Measurements from ENCODE around the gene CSPG4.
"Not testable (repeated sequence)": the region's sequence is repeated elsewhere in the genome, so short reads cannot be mapped to it uniquely, and the experiment has no call there.

CSPG4 gene

GRCh38 chr15:75712668-75713337, at the start of gene CSPG4:
TSS of gene CSPG4 (minus strand) at chr15:75712848. CDS start at chr15:75712755, 93 bp downstream.
- DNase-seq: no peak

GRCh38 chr15:75762357-75762718, 49.7 kb upstream of the CSPG4 start:
- DNase-seq: not testable (repeated sequence)

- no peak for DNase-seq
Measured at GRCh38 chr15:75761446-75762356, 49.1 kb upstream of the CSPG4 start.

- no peak for DNase-seq
Measured at GRCh38 chr15:75760704-75761435, 48.2 kb upstream of the CSPG4 start.

- DNase-seq: not testable (repeated sequence)
Measured at GRCh38 chr15:75760131-75760520, 47.5 kb upstream of the CSPG4 start.

- no peak for DNase-seq
Measured at GRCh38 chr15:75759416-75760130, 46.9 kb upstream of the CSPG4 start.

GRCh38 chr15:75758071-75758872, 45.6 kb upstream of the CSPG4 start:
- DNase-seq: peak; percentile 75

- DNase-seq: not testable (repeated sequence)
Measured at GRCh38 chr15:75754871-75755270, 42.2 kb upstream of the CSPG4 start.

GRCh38 chr15:75753145-75753544, 40.5 kb upstream of the CSPG4 start:
- DNase-seq: no peak

GRCh38 chr15:75751891-75752290, 39.2 kb upstream of the CSPG4 start:
- no peak for DNase-seq

GRCh38 chr15:75751116-75751875, 38.6 kb upstream of the CSPG4 start:
- no peak for DNase-seq

GRCh38 chr15:75750261-75751050, 37.8 kb upstream of the CSPG4 start:
- no peak for DNase-seq

GRCh38 chr15:75749820-75750219, 37.2 kb upstream of the CSPG4 start:
- no peak for DNase-seq

- peak; percentile 8 for DNase-seq
Measured at GRCh38 chr15:75748882-75749281, 36.2 kb upstream of the CSPG4 start.

GRCh38 chr15:75747121-75747520, 34.5 kb upstream of the CSPG4 start:
- DNase-seq: not testable (repeated sequence)

GRCh38 chr15:75745305-75745704, 32.7 kb upstream of the CSPG4 start:
- no peak for DNase-seq

GRCh38 chr15:75742346-75742745, 29.7 kb upstream of the CSPG4 start:
- DNase-seq: not testable (repeated sequence)

GRCh38 chr15:75739791-75740190, 27.1 kb upstream of the CSPG4 start:
- no peak for DNase-seq

GRCh38 chr15:75738647-75739325, 26.1 kb upstream of the CSPG4 start:
- DNase-seq: peak; percentile 97
